Measurements from ENCODE around the gene RPS25.
"Not testable (repeated sequence)": the region's sequence is repeated elsewhere in the genome, so short reads cannot be mapped to it uniquely, and the experiment has no call there.

Gene RPS25

DNA sequence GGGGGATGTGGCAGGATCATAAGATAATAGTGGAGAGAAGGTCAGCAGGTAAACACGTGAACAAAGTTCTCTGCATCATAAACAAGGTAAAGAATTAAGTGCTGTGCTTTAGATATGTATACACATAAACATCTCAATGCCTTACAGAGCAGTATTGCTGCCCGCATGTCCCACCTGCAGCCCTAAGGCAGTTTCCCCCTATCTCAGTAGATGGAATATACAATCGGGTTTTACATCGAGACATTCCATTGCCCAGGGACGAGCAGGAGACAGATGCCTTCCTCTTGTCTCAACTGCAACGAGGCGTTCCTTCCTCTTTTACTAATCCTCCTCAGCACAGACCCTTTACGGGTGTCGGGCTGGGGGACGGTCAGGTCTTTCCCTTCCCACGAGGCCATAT is 21.3 kb upstream of the RPS25 start:
- not testable (repeated sequence) for H3K4me1 ChIP-seq (ENCODE audit: control insufficient read depth, insufficient read depth, low read length, poor library complexity, severe bottlenecking); H3K4me3 ChIP-seq (ENCODE audit: extremely low read depth, insufficient read depth, low read length, poor library complexity, severe bottlenecking); H3K36me3 ChIP-seq (ENCODE audit: control insufficient read depth, insufficient read depth, low read length); H3K9me3 ChIP-seq (ENCODE audit: control insufficient read depth, low read length); H3K27ac ChIP-seq (ENCODE audit: low read depth, low read length, severe bottlenecking)
- WGBS, 2 experiments (ENCODE audit: insufficient coverage in 2 of 2) = 100% methylated on average over 1 of the region's 11 CpGs; no CpG with 5 or more reads in 1 of the 2 experiments

DNA sequence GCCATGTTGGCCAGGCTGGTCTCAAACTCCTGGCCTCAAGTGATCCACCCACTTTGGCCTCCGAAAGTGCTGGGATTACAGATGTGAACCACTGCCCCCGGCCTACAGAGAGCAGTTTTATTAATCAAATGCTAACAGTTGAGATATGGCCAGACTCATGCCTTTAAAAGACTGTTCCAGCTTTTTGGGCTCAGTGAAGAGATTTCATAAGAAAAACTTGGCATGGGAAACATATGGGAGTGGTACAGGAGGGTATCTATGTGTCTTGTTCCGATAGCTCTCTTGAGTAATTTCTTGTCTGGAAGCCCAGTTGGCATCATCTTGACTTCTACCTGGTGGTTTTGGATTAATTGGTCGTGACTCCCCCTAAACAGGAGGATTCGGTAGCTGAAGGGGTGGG is 20.7 kb upstream of the RPS25 start:
- no peak overlapping the region for H3K4me3 ChIP-seq (ENCODE audit: extremely low read depth, insufficient read depth, low read length, poor library complexity, severe bottlenecking)
- H3K9me3 ChIP-seq (ENCODE audit: control insufficient read depth, low read length) = no peaks in the 10 kb centered on the region
- H3K36me3 ChIP-seq (ENCODE audit: control insufficient read depth, insufficient read depth, low read length) = no peaks in the 10 kb centered on the region
- peaks cover 7% of the 10 kb centered on the region for H3K4me1 ChIP-seq (ENCODE audit: control insufficient read depth, insufficient read depth, low read length, poor library complexity, severe bottlenecking)
- WGBS, 2 experiments (ENCODE audit: insufficient coverage in 2 of 2) = 80 to 94% methylated on average over 2 to 3 of the region's 5 CpGs
- no peak overlapping the region for H3K27ac ChIP-seq (ENCODE audit: low read depth, low read length, severe bottlenecking)

- Histone ChIP-seq H3K4me3 (ENCODE audit: extremely low read depth, insufficient read depth, low read length, poor library complexity, severe bottlenecking) (no peak overlapping the region), H3K27ac (ENCODE audit: low read depth, low read length, severe bottlenecking) (no peak overlapping the region), H3K4me1 (ENCODE audit: control insufficient read depth, insufficient read depth, low read length, poor library complexity, severe bottlenecking) (peaks cover 3% of the 10 kb centered on the region), H3K9me3 (ENCODE audit: control insufficient read depth, low read length) (no peaks in the 10 kb centered on the region), H3K36me3 (ENCODE audit: control insufficient read depth, insufficient read depth, low read length) (no peaks in the 10 kb centered on the region)
- WGBS, 2 experiments (ENCODE audit: insufficient coverage in 2 of 2) = 86 to 90% methylated on average over 1 to 2 of the region's 3 CpGs
These were observed 16.7 kb upstream of the RPS25 start for GRCh38 chr11:119034813-119035212.

DNA sequence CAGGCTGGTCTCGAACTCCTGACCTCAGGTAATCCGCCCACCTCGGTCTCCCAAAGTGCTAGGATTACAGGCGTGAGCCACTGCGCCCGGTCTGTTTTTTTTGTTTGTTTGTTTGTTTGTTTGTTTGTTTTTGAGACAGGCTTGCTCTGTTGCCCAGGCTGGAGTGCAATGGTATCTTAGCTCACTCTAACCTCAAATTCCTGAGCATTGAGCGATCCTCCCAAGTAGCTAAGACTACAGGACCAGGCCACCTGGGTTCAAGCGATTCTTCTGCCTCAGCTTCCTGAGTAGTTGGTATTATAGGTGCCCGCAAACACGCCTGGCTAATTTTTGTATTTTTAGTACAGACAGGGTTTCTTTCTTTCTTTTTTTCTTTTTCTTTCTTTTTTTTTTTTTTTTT is 15.3 kb upstream of the RPS25 start:
- WGBS, 2 experiments (ENCODE audit: insufficient coverage in 2 of 2) = 57 to 90% methylated on average over 1 to 3 of the region's 10 CpGs
- not testable (repeated sequence) for H3K36me3 ChIP-seq (ENCODE audit: control insufficient read depth, insufficient read depth, low read length); H3K9me3 ChIP-seq (ENCODE audit: control insufficient read depth, low read length); H3K27ac ChIP-seq (ENCODE audit: low read depth, low read length, severe bottlenecking); H3K4me3 ChIP-seq (ENCODE audit: extremely low read depth, insufficient read depth, low read length, poor library complexity, severe bottlenecking)
- H3K4me1 ChIP-seq (ENCODE audit: control insufficient read depth, insufficient read depth, low read length, poor library complexity, severe bottlenecking) = peaks cover 13% of the 10 kb centered on the region

- Histone ChIP-seq H3K4me3 (ENCODE audit: extremely low read depth, insufficient read depth, low read length, poor library complexity, severe bottlenecking) (no peak overlapping the region), H3K4me1 (ENCODE audit: control insufficient read depth, insufficient read depth, low read length, poor library complexity, severe bottlenecking) (peaks cover 13% of the 10 kb centered on the region), H3K27ac (ENCODE audit: low read depth, low read length, severe bottlenecking) (no peak overlapping the region), H3K36me3 (ENCODE audit: control insufficient read depth, insufficient read depth, low read length) (peaks cover 13% of the 10 kb centered on the region), H3K9me3 (ENCODE audit: control insufficient read depth, low read length) (no peaks in the 10 kb centered on the region)
- 89 to 94% methylated on average over 7 to 8 of the region's 9 CpGs for WGBS, 2 experiments (ENCODE audit: insufficient coverage in 2 of 2)
These were observed 13.8 kb upstream of the RPS25 start for GRCh38 chr11:119031912-119032280.

- Histone ChIP-seq H3K9me3 (ENCODE audit: control insufficient read depth, low read length) (no peaks in the 10 kb centered on the region), H3K4me3 (ENCODE audit: extremely low read depth, insufficient read depth, low read length, poor library complexity, severe bottlenecking) (peak within 1 kb of the TSS; percentile 79), H3K4me1 (ENCODE audit: control insufficient read depth, insufficient read depth, low read length, poor library complexity, severe bottlenecking) (peaks cover 13% of the 10 kb centered on the region), H3K36me3 (ENCODE audit: control insufficient read depth, insufficient read depth, low read length) (peaks cover 27% of the 10 kb centered on the region), H3K27ac (ENCODE audit: low read depth, low read length, severe bottlenecking) (no peak within 1 kb of the TSS)
- WGBS, 2 experiments (ENCODE audit: insufficient coverage in 2 of 2) = 0% methylated on average over 55 to 57 of the region's 67 CpGs
These were observed 12.3 kb upstream of the RPS25 start, which contains the start of gene SLC37A4 for GRCh38 chr11:119030329-119031047. TSS of gene SLC37A4 (minus strand) at chr11:119030877.

GRCh38 chr11:119030029-119030328 is 11.8 kb upstream of the RPS25 start:
- H3K36me3 ChIP-seq (ENCODE audit: control insufficient read depth, insufficient read depth, low read length) = peaks cover 32% of the 10 kb centered on the region
- peaks cover 13% of the 10 kb centered on the region for H3K4me1 ChIP-seq (ENCODE audit: control insufficient read depth, insufficient read depth, low read length, poor library complexity, severe bottlenecking)
- peak overlapping the region; percentile 79 for H3K4me3 ChIP-seq (ENCODE audit: extremely low read depth, insufficient read depth, low read length, poor library complexity, severe bottlenecking)
- H3K9me3 ChIP-seq (ENCODE audit: control insufficient read depth, low read length) = no peaks in the 10 kb centered on the region
- WGBS, 2 experiments (ENCODE audit: insufficient coverage in 2 of 2) = 2 to 3% methylated on average over 13 of the region's 13 CpGs
- H3K27ac ChIP-seq (ENCODE audit: low read depth, low read length, severe bottlenecking) = no peak overlapping the region

DNA sequence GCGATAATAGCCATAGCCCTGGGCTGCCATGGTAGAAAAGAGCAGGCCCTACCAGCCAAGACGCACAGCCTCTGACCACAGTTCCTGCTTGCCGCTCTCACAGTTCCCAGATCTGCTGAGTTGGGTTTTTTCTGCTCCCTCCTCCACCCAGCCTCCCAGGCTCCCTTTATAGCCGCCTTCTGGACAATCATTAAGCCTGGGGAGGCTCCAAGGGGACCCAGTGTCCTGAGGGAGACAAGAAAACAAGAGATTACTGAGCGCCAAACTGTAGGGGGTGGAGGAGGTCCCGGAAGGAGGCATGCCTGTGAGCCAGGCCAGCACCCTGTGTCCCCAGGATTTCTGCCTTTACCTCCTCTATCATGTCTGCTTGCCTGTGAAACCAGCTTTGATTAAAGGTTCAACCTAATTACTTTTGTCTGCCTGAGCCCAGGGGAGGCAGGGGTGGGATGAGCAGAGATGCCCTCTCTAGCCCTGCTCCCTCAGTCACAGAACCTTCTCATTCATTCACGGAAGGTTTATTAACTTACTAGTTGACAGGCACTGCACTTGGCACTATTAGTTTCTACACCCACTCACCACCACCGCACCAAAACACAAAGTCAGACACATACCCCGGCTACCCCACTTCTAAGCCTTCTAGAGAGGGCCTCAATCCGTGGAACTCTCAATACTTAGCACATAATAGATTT is 11.3 kb upstream of the RPS25 start:
- Histone ChIP-seq H3K9me3 (ENCODE audit: control insufficient read depth, low read length) (no peaks in the 10 kb centered on the region), H3K27ac (ENCODE audit: low read depth, low read length, severe bottlenecking) (no peak overlapping the region), H3K36me3 (ENCODE audit: control insufficient read depth, insufficient read depth, low read length) (peaks cover 37% of the 10 kb centered on the region), H3K4me1 (ENCODE audit: control insufficient read depth, insufficient read depth, low read length, poor library complexity, severe bottlenecking) (peaks cover 18% of the 10 kb centered on the region), H3K4me3 (ENCODE audit: extremely low read depth, insufficient read depth, low read length, poor library complexity, severe bottlenecking) (peak overlapping the region; percentile 79)
- 66 to 77% methylated on average over 4 to 6 of the region's 10 CpGs for WGBS, 2 experiments (ENCODE audit: insufficient coverage in 2 of 2)

GRCh38 chr11:119029069-119029339 is 10.9 kb upstream of the RPS25 start:
- Histone ChIP-seq H3K4me1 (ENCODE audit: control insufficient read depth, insufficient read depth, low read length, poor library complexity, severe bottlenecking) (peaks cover 23% of the 10 kb centered on the region), H3K27ac (ENCODE audit: low read depth, low read length, severe bottlenecking) (no peak overlapping the region), H3K4me3 (ENCODE audit: extremely low read depth, insufficient read depth, low read length, poor library complexity, severe bottlenecking) (peak overlapping the region; percentile 79), H3K9me3 (ENCODE audit: control insufficient read depth, low read length) (no peaks in the 10 kb centered on the region), H3K36me3 (ENCODE audit: control insufficient read depth, insufficient read depth, low read length) (peaks cover 42% of the 10 kb centered on the region)
- 72 to 100% methylated on average over 1 of the region's 1 CpG for WGBS, 2 experiments (ENCODE audit: insufficient coverage in 2 of 2)

DNA sequence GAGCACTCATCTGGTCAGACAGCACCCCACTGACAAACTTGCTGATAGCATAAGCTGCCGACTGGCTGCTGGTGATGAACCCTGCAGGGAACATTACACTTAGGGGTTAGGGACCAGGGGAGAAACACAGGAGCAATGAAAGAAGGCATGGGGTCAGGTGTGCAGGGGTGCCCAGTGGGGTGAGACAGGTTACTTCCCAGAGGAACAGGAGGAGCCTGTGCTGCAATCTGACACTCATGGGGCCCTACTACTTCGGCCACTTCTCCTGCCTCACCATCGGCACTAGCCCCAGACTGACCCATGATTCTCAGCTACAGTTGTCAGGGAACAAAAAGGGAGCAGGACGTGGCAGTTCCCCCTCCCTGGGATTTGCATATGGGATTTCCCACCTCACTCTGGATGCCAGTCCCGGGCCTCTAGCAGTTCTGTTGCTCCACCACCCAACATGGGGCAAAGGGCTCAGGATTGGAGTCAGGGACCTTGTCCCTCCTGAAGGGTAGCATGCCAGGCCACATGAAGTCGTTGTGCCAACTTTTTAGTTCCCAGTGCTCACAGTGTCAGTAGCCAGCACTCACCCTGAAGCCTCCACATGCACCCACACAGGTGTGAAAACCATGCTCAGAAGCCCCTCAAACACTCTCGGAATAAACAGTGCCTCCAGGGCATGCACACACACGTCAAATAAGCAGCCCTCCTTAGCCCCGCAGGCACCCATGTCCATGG is 10.4 kb upstream of the RPS25 start:
- Histone ChIP-seq H3K9me3 (ENCODE audit: control insufficient read depth, low read length) (no peaks in the 10 kb centered on the region), H3K4me1 (ENCODE audit: control insufficient read depth, insufficient read depth, low read length, poor library complexity, severe bottlenecking) (peaks cover 28% of the 10 kb centered on the region), H3K36me3 (ENCODE audit: control insufficient read depth, insufficient read depth, low read length) (peaks cover 47% of the 10 kb centered on the region), H3K27ac (ENCODE audit: low read depth, low read length, severe bottlenecking) (no peak overlapping the region), H3K4me3 (ENCODE audit: extremely low read depth, insufficient read depth, low read length, poor library complexity, severe bottlenecking) (no peak overlapping the region)
- WGBS, 2 experiments (ENCODE audit: insufficient coverage in 2 of 2) = 79 to 86% methylated on average over 9 of the region's 9 CpGs
